Hepatocyte (in vitro differentiated cells): ENCODE results near the gene MOBP.

Experiments
- EZH2 ChIP-seq: fragments of 200-600 bp; sonication (generic); IDR thresholded peaks from 2 replicates; pipeline ENCODE4 v1.6.1; 2016; ENCODE audit warnings: antibody characterized with exemption, mild to moderate bottlenecking, borderline replicate concordance
- TF ChIP-seq, protein P1 (sequence below): fragments of 200-600 bp; sonication (generic); IDR thresholded peaks from 2 replicates; pipeline ENCODE4 v1.5.1; 2016; ENCODE audit warnings: antibody characterized with exemption, mild to moderate bottlenecking; ENCODE audit not compliant: poor library complexity

DNA sequence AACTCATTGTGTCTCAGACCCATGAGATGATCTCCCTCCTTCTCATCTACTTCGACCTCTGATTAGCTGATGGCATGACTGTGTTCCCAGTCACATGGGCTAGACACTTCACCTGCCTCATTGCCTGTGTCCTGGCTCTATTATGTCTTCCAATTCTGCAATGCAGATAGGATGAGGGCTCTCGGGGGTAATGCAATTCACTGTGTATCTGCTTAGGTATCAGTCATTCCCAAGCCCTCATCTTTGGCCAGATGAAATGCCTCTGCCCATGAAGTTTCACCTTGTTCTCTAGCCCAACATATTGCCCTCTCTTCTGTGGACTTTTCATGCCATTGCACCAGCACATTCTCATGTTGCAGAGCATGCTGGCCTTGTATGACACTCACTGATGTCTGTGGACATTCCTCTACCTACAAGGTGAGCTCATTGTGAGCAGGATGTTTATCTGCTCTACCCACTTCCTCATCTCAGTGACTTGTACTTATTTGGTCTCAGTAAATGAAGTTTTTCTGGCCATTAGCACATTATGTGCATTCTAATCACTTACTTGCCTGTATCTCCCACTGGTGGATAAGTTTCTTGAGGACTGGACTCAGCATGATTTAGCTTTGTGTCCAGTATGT, 32.3 kb downstream of the MOBP start:
- TF ChIP-seq, protein P1, sequence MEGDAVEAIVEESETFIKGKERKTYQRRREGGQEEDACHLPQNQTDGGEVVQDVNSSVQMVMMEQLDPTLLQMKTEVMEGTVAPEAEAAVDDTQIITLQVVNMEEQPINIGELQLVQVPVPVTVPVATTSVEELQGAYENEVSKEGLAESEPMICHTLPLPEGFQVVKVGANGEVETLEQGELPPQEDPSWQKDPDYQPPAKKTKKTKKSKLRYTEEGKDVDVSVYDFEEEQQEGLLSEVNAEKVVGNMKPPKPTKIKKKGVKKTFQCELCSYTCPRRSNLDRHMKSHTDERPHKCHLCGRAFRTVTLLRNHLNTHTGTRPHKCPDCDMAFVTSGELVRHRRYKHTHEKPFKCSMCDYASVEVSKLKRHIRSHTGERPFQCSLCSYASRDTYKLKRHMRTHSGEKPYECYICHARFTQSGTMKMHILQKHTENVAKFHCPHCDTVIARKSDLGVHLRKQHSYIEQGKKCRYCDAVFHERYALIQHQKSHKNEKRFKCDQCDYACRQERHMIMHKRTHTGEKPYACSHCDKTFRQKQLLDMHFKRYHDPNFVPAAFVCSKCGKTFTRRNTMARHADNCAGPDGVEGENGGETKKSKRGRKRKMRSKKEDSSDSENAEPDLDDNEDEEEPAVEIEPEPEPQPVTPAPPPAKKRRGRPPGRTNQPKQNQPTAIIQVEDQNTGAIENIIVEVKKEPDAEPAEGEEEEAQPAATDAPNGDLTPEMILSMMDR = no peak
- no peak for TF ChIP-seq EZH2
